ENCODE results near the gene CDC20. TPM values are rescaled to one million over a fixed set of nuclear protein-coding genes. Genes with fewer than 3 reads are reported as not detected.

CDC20 gene
- 0.15 TPM for total RNA-seq (2013)
- polyA plus RNA-seq (under 1 TPM in 2 of 3 donors, not detected in 1; 0.08 to 0.10 TPM), polyA minus RNA-seq (0.55 and 1.0 TPM in 2 replicates), total RNA-seq (0.55 to 24.6 (median 1.7) reads per million in 11 experiments)

DNA sequence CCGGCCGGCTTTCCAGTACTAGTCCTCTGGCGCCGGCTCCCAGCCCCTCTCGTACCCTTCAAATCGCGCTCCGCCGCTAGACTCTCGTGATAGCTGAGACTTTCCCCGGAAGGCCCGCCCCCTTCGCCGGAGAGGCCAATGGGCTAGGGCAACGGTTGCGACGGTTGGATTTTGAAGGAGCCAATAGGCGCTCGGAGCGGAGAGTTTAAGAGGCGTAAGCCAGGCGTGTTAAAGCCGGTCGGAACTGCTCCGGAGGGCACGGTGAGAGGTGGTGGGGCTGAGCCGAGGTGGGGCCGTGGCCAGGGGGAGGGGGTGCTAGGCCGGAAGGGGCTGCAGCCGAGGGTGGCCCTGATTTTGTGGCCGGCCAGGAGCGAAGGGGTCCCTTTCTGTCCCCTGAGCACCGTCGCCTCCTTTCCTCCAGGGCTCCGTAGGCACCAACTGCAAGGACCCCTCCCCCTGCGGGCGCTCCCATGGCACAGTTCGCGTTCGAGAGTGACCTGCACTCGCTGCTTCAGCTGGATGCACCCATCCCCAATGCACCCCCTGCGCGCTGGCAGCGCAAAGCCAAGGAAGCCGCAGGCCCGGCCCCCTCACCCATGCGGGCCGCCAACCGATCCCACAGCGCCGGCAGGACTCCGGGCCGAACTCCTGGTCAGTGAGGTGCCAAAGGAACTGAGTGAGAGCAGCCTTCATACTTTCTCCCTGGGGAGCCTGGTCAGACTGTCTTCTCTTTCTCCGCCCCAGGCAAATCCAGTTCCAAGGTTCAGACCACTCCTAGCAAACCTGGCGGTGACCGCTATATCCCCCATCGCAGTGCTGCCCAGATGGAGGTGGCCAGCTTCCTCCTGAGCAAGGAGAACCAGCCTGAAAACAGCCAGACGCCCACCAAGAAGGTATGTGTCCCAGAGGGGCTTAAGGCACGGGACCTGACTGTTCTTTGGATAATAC, at the start of gene CDC20:
CDC20 (plus strand) TSS at position 236 of the 948 bp plus-strand sequence; CDS start at position 471, 235 bp downstream.
- TF ChIP-seq, protein P1, sequence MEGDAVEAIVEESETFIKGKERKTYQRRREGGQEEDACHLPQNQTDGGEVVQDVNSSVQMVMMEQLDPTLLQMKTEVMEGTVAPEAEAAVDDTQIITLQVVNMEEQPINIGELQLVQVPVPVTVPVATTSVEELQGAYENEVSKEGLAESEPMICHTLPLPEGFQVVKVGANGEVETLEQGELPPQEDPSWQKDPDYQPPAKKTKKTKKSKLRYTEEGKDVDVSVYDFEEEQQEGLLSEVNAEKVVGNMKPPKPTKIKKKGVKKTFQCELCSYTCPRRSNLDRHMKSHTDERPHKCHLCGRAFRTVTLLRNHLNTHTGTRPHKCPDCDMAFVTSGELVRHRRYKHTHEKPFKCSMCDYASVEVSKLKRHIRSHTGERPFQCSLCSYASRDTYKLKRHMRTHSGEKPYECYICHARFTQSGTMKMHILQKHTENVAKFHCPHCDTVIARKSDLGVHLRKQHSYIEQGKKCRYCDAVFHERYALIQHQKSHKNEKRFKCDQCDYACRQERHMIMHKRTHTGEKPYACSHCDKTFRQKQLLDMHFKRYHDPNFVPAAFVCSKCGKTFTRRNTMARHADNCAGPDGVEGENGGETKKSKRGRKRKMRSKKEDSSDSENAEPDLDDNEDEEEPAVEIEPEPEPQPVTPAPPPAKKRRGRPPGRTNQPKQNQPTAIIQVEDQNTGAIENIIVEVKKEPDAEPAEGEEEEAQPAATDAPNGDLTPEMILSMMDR (IDR thresholded peaks at IDR 0.05): no peak
- peaks cover 58% of the 10 kb centered on the region for H3K4me1 Mint-ChIP-seq
- 4% methylated on average over 56 of the region's 59 CpGs for WGBS (ENCODE audit: insufficient coverage)
- peaks cover 43 to 44% of the 10 kb centered on the region in 2 donors for H3K36me3 Mint-ChIP-seq
- peaks cover 0 to 1% (median 0%) of the 10 kb centered on the region in 7 donors for H3K9me3 Mint-ChIP-seq
- Histone ChIP-seq H3K36me3 (replicated peaks in 1 of 2; ENCODE audit: control insufficient read depth in 1 of 2, insufficient read depth in 2 of 2, low read length in 2 of 2) (peaks cover 32 to 42% of the 10 kb centered on the region in 2 donors), H3K79me2 (ENCODE audit: insufficient read depth, low read length) (peaks cover 52% of the 10 kb centered on the region), H3K27me3 (ENCODE audit: control insufficient read depth in 2 of 2, insufficient read depth in 2 of 2, low read length in 2 of 2) (no peaks in the 10 kb centered on the region), H4K20me1 (ENCODE audit: insufficient read depth, low read length) (peaks cover 42% of the 10 kb centered on the region), H3K4me2 (replicated peaks; ENCODE audit: extremely low read depth, low read length, poor library complexity, severe bottlenecking) (peak within 1 kb of the TSS; percentile 93), H3K4me3 (replicated peaks in 1 of 3; ENCODE audit: low read depth in 2 of 3, low read length in 3 of 3) (peak within 1 kb of the TSS; percentile 81 to 88 (median 82)), H3K9me3 (replicated peaks in 1 of 2; ENCODE audit: control insufficient read depth in 1 of 2, insufficient read depth in 1 of 2, low read length in 2 of 2) (no peaks in the 10 kb centered on the region), H3K9ac (ENCODE audit: insufficient read depth, low read length, poor library complexity, severe bottlenecking) (peak within 1 kb of the TSS; percentile 72), H3K4me1 (ENCODE audit: control insufficient read depth in 1 of 2, insufficient read depth in 2 of 2, low read length in 2 of 2) (peaks cover 49 to 62% of the 10 kb centered on the region in 2 donors), H2AFZ (ENCODE audit: insufficient read depth, low read depth, low read length, poor library complexity, severe bottlenecking) (peak within 1 kb of the TSS; percentile 93), H3K27ac (ENCODE audit: low read depth in 1 of 2, low read length in 2 of 2) (peak within 1 kb of the TSS; percentile 84 to 85)
- H3K27ac Mint-ChIP-seq: peak within 1 kb of the TSS; percentile 90 to 98 (median 93)
- H3K27me3 Mint-ChIP-seq (ENCODE audit: low read depth in 3 of 3): no peaks in the 10 kb centered on the region
- peak within 1 kb of the TSS; percentile 87 to 97 for H3K4me3 Mint-ChIP-seq
- DNase-seq: peak; percentile 91 to 96 (median 91)
- intact Hi-C loops (cut with micrococcal nuclease): loop anchor here (2.0 to 5.0 kb wide), 2 partner anchors 33 to 186 kb away; partner anchors contain the start of genes CFAP57 (in 1 of the 2) and EBNA1BP2 (in 1 of the 2)

DNA sequence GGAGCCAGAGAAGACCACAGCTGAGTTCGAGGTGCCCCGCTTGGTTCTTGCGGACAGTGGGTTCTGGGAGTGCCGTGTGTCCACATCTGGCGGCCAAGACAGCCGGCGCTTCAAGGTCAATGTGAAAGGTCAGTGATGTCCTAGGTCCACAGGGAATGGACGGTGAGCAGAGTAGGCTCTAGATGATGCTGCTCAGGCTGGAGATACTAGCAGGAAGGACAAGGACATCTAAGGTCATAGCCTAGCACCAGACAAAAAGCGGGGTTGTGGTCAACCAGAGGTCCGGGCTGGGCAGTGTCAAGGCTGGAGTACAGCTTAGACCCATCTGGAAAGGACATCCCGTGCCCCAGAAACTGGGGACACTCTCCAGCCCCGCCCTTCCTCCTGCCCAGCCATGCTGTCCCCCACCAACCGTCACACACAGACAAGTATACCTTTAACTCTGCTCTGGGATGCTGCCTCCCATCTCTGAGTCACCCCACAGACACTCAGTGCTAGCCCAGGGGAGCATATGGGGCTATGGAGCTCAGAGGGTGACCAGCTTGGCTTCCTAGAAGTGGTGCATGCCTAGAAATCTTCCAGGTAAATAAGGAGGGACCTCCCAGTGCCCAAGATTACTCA, 49.3 kb upstream of the CDC20 start:
- intact Hi-C loops (cut with micrococcal nuclease): no loop called here
- Histone ChIP-seq H3K4me2 (replicated peaks; ENCODE audit: extremely low read depth, low read length, poor library complexity, severe bottlenecking) (no peak overlapping the region), H3K79me2 (ENCODE audit: insufficient read depth, low read length) (no peaks in the 10 kb centered on the region), H3K27me3 (ENCODE audit: control insufficient read depth in 2 of 2, insufficient read depth in 2 of 2, low read length in 2 of 2) (no peaks in the 10 kb centered on the region), H2AFZ (ENCODE audit: insufficient read depth, low read depth, low read length, poor library complexity, severe bottlenecking) (no peak overlapping the region), H3K9me3 (replicated peaks in 1 of 2; ENCODE audit: control insufficient read depth in 1 of 2, insufficient read depth in 1 of 2, low read length in 2 of 2) (no peaks in the 10 kb centered on the region), H3K27ac (ENCODE audit: low read depth in 1 of 2, low read length in 2 of 2) (no peak overlapping the region), H3K4me1 (ENCODE audit: control insufficient read depth in 1 of 2, insufficient read depth in 2 of 2, low read length in 2 of 2) (no peaks in the 10 kb centered on the region), H3K9ac (ENCODE audit: insufficient read depth, low read length, poor library complexity, severe bottlenecking) (no peak overlapping the region), H3K36me3 (replicated peaks in 1 of 2; ENCODE audit: control insufficient read depth in 1 of 2, insufficient read depth in 2 of 2, low read length in 2 of 2) (no peaks in the 10 kb centered on the region), H4K20me1 (ENCODE audit: insufficient read depth, low read length) (no peaks in the 10 kb centered on the region), H3K4me3 (replicated peaks in 1 of 3; ENCODE audit: low read depth in 2 of 3, low read length in 3 of 3) (no peak overlapping the region)
- H3K27me3 Mint-ChIP-seq (ENCODE audit: low read depth in 3 of 3): peaks cover 0 to 3% (median 2%) of the 10 kb centered on the region in 3 donors
- 97% methylated on average over 12 of the region's 13 CpGs for WGBS (ENCODE audit: insufficient coverage)
- H3K27ac Mint-ChIP-seq: no peak overlapping the region
- H3K4me3 Mint-ChIP-seq: no peak overlapping the region
- no peaks in the 10 kb centered on the region for H3K36me3 Mint-ChIP-seq
- H3K4me1 Mint-ChIP-seq: no peaks in the 10 kb centered on the region
- no peak for DNase-seq
- TF ChIP-seq, protein P1 (IDR thresholded peaks at IDR 0.05): no peak
- H3K9me3 Mint-ChIP-seq: peaks cover 0 to 2% (median 0%) of the 10 kb centered on the region in 7 donors
